B cell (primary cell): ENCODE data around the gene NHS. TPM values are rescaled to one million over a fixed set of nuclear protein-coding genes. Genes with fewer than 3 reads are reported as not detected.

Source experiments
- ATAC-seq: fragments of 200-7000 bp; cut with Tn5 transposase; one replicate; pipeline ENCODE4 v1.10.0; 2021; ENCODE audit warnings: low read depth, mild to moderate bottlenecking, moderate number of reproducible peaks, moderate library complexity
- CTCF ChIA-PET: fragments of 350-600 bp; sonication (Branson Sonifier 250); formaldehyde crosslinking; loops from one replicate; lab custom pipeline; 2021; ENCODE audit warnings: antibody characterized with exemption, inconsistent platforms; lab: Charles Lee
- POLR2A ChIA-PET: fragments of 350-600 bp; sonication (Branson Sonifier 250); formaldehyde crosslinking; loops from one replicate; lab custom pipeline; 2021; ENCODE audit warnings: antibody characterized with exemption; lab: Charles Lee
- DNase-seq: peaks from one replicate; pipeline ENCODE4 v3.0.0; 2013
- H2AFZ ChIP-seq: 2 replicates; pipeline ENCODE4 v1.6.1; 2012; ENCODE audit warnings: mild to moderate bottlenecking, low read depth, low read length; ENCODE audit not compliant: insufficient read depth, poor library complexity, severe bottlenecking
- H3K27ac ChIP-seq, 2 donors: 1 replicate in 1 of 2; 2 replicates in 1 of 2; pipeline ENCODE4 v1.5.1; 2012 to 2013; ENCODE audit warnings: low read length in 2 of 2, mild to moderate bottlenecking in 2 of 2, moderate library complexity in 1 of 2
- H3K27me3 ChIP-seq, 4 experiments: fragments of 200-600 bp in 1 of 4; sonication (generic) in 1 of 4; replicated peaks in 1 of 4; 1 replicate in 2 of 4; 2 replicates in 2 of 4; pipeline versions ENCODE4 v1.6.1 to v1.7.0; 2013 to 2016; ENCODE audit warnings: low read length in 3 of 4, mild to moderate bottlenecking in 2 of 4, mixed read lengths in 1 of 4, moderate library complexity in 1 of 4; ENCODE audit not compliant: insufficient read depth in 4 of 4, control insufficient read depth in 3 of 4; ENCODE audit errors: control extremely low read depth in 1 of 4
- H3K36me3 ChIP-seq, 2 experiments: replicated peaks in 1 of 2; 1 replicate in 1 of 2; 2 replicates in 1 of 2; pipeline versions ENCODE4 v1.6.1 to v1.7.1; 2013; ENCODE audit warnings: low read length in 1 of 2; ENCODE audit not compliant: insufficient read depth in 2 of 2, control insufficient read depth in 1 of 2; ENCODE audit errors: control extremely low read depth in 1 of 2, extremely low read depth in 1 of 2
- H3K4me1 ChIP-seq, 2 donors: fragments of 200-600 bp in 1 of 2; sonication (generic) in 1 of 2; 1 replicate in 1 of 2; 2 replicates in 1 of 2; pipeline versions ENCODE4 v1.5.1 to v1.6.1; 2013 to 2017; ENCODE audit warnings: low read length in 2 of 2; ENCODE audit not compliant: control insufficient read depth in 2 of 2, insufficient read depth in 2 of 2
- H3K4me2 ChIP-seq: replicated peaks from 2 replicates; pipeline ENCODE3; 2012; ENCODE audit warnings: mild to moderate bottlenecking, low read depth, low read length; ENCODE audit not compliant: poor library complexity, severe bottlenecking
- H3K4me3 ChIP-seq, 5 experiments: fragments of 200-600 bp in 1 of 5; sonication (generic) in 1 of 5; 1 replicate in 3 of 5; 2 replicates in 2 of 5; pipeline versions ENCODE4 v1.5.1 to v1.7.0; 2011 to 2016; ENCODE audit warnings: low read length in 4 of 5, mild to moderate bottlenecking in 4 of 5, low read depth in 2 of 5, control low read depth in 1 of 5, moderate library complexity in 1 of 5; ENCODE audit not compliant: insufficient read depth in 1 of 5; ENCODE audit errors: control extremely low read depth in 1 of 5, extremely low read depth in 1 of 5
- H3K79me2 ChIP-seq: fragments of 200-600 bp; sonication (generic); one replicate; pipeline ENCODE4 v1.6.0; 2016; ENCODE audit warnings: low read length; ENCODE audit not compliant: control insufficient read depth, insufficient read depth
- H3K9ac ChIP-seq: fragments of 200-600 bp; sonication (generic); 2 replicates; pipeline ENCODE4 v1.6.1; 2017; ENCODE audit warnings: mild to moderate bottlenecking, low read length, moderate library complexity
- H3K9me3 ChIP-seq, 3 donors: one replicate each; pipeline versions ENCODE4 v1.6.1 to v1.7.1; 2013; ENCODE audit warnings: low read length in 2 of 3; ENCODE audit not compliant: control insufficient read depth in 2 of 3, insufficient read depth in 1 of 3; ENCODE audit errors: control extremely low read depth in 1 of 3
- H4K20me1 ChIP-seq: 2 replicates; pipeline ENCODE4 v1.6.0; 2012; ENCODE audit warnings: mild to moderate bottlenecking, low read length; ENCODE audit not compliant: insufficient read depth, control insufficient read depth, poor library complexity, severe bottlenecking
- H3K27ac Mint-ChIP-seq: one replicate; pipeline ENCODE4 v1.8.0; 2021; ENCODE audit warnings: mixed read lengths
- H3K27me3 Mint-ChIP-seq: one replicate; pipeline ENCODE4 v1.8.0; 2021; ENCODE audit warnings: mixed read lengths
- H3K4me1 Mint-ChIP-seq: one replicate; pipeline ENCODE4 v1.8.0; 2021; ENCODE audit warnings: mixed read lengths
- H3K4me3 Mint-ChIP-seq: one replicate; pipeline ENCODE4 v1.8.0; 2021; ENCODE audit warnings: mixed read lengths
- H3K9me3 Mint-ChIP-seq: one replicate; pipeline ENCODE4 v1.8.0; 2022; ENCODE audit warnings: mixed read lengths; ENCODE audit not compliant: insufficient read depth
- CTCF ChIP-seq: fragments of 200-600 bp; IDR thresholded peaks from one replicate; pipeline ENCODE4 v1.8.0; 2022; ENCODE audit warnings: antibody characterized with exemption, mild to moderate bottlenecking
- EZH2 ChIP-seq: IDR thresholded peaks from 2 replicates; pipeline ENCODE4 v1.6.1; 2012; ENCODE audit warnings: borderline replicate concordance, low read depth, mild to moderate bottlenecking, moderate library complexity, low read length; ENCODE audit not compliant: insufficient read depth, poor library complexity, severe bottlenecking
- WGBS: methylation state at CpG from one replicate; pipeline ENCODE4 v1.1.5; 2013; ENCODE audit warnings: missing lambda C conversion rate; ENCODE audit not compliant: insufficient coverage; 5-methylcytosine and 5-hydroxymethylcytosine counted together
- intact Hi-C: fragments of 100-400 bp; cut with micrococcal nuclease; formaldehyde crosslinking; loops from one replicate; pipeline ENCODE4 v1.10.0; 2022
- polyA plus RNA-seq: library from polyadenylated mRNA; depleted of rRNA; stranded (reverse); fragments of >200 nt; gene quantifications from 2 replicates; pipeline ENCODE4 v1.2.3, GENCODE V29; 2012
- total RNA-seq, 2 donors: library from RNA; stranded (reverse); fragments of 120-200 nt in 1 of 2; gene quantifications; 1 replicate in 1 of 2; 2 replicates in 1 of 2; pipeline versions ENCODE4 v1.2.3 to v1.2.4, GENCODE V29; 2013 to 2022

NHS gene
- total and polyA plus RNA-seq, 2 donors (not counting 1 experiment from before 2014, with no cell fraction given), result not detected

- POLR2A ChIA-PET, result no interaction called here
- Histone ChIP-seq H2AFZ (no peak overlapping the region), H3K27me3 (no peaks in the 10 kb centered on the region), H3K27ac (no peak overlapping the region), H3K9me3 (no peaks in the 10 kb centered on the region), H3K9ac (no peak overlapping the region), H3K4me3 (no peak overlapping the region), H3K79me2 (no peaks in the 10 kb centered on the region), H3K36me3 (no peaks in the 10 kb centered on the region), H4K20me1 (no peaks in the 10 kb centered on the region), H3K4me2 (no peak overlapping the region), H3K4me1 (no peaks in the 10 kb centered on the region)
- no peak for TF ChIP-seq EZH2
- no peak for TF ChIP-seq CTCF
- Mint-ChIP-seq H3K4me1 (no peaks in the 10 kb centered on the region), H3K9me3 (no peaks in the 10 kb centered on the region), H3K27ac (no peak overlapping the region), H3K27me3 (no peaks in the 10 kb centered on the region), H3K4me3 (no peak overlapping the region)
- intact Hi-C loops, result no loop called here
- ATAC-seq (no peak), DNase-seq (no peak)
- no CpG with 5 or more reads among the region's 1 CpG for WGBS
- CTCF ChIA-PET, result no interaction called here
These were observed 87.9 kb downstream of the NHS start for GRCh38 chrX:17462881-17463280.

- H3K9me3 Mint-ChIP-seq, result no peaks in the 10 kb centered on the region
- TF ChIP-seq EZH2, result no peak
- no peak for TF ChIP-seq CTCF
- Histone ChIP-seq H4K20me1 (no peaks in the 10 kb centered on the region), H3K9ac (no peak overlapping the region), H2AFZ (no peak overlapping the region), H3K27ac (no peak overlapping the region), H3K9me3 (no peaks in the 10 kb centered on the region), H3K36me3 (no peaks in the 10 kb centered on the region), H3K4me2 (no peak overlapping the region), H3K4me1 (no peaks in the 10 kb centered on the region), H3K79me2 (no peaks in the 10 kb centered on the region), H3K27me3 (no peaks in the 10 kb centered on the region), H3K4me3 (no peak overlapping the region)
- ChIA-PET CTCF (no interaction called here), POLR2A (no interaction called here)
- ATAC-seq, result no peak
- no peak overlapping the region for H3K4me3 Mint-ChIP-seq
- intact Hi-C loops, result no loop called here
- DNase-seq, result no peak
- H3K27ac Mint-ChIP-seq, result no peak overlapping the region
- H3K27me3 Mint-ChIP-seq, result no peaks in the 10 kb centered on the region
- no peaks in the 10 kb centered on the region for H3K4me1 Mint-ChIP-seq
These were observed 89.2 kb downstream of the NHS start for GRCh38 chrX:17464194-17464593.
